GM21619 (cell line): Measurements from ENCODE around the gene ZNF57.
A peak's percentile ranks its signal among the peaks of the same experiment; 100 is the strongest.
"Not testable (repeated sequence)": the region's sequence is repeated elsewhere in the genome, so short reads cannot be mapped to it uniquely, and the experiment has no call there.

Experiments used
- ATAC-seq: cut with Tn5 transposase; IDR thresholded peaks from one replicate; pipeline ENCODE4 v1.9.1; 2021; ENCODE audit not compliant: unreplicated experiment

ZNF57 gene

DNA sequence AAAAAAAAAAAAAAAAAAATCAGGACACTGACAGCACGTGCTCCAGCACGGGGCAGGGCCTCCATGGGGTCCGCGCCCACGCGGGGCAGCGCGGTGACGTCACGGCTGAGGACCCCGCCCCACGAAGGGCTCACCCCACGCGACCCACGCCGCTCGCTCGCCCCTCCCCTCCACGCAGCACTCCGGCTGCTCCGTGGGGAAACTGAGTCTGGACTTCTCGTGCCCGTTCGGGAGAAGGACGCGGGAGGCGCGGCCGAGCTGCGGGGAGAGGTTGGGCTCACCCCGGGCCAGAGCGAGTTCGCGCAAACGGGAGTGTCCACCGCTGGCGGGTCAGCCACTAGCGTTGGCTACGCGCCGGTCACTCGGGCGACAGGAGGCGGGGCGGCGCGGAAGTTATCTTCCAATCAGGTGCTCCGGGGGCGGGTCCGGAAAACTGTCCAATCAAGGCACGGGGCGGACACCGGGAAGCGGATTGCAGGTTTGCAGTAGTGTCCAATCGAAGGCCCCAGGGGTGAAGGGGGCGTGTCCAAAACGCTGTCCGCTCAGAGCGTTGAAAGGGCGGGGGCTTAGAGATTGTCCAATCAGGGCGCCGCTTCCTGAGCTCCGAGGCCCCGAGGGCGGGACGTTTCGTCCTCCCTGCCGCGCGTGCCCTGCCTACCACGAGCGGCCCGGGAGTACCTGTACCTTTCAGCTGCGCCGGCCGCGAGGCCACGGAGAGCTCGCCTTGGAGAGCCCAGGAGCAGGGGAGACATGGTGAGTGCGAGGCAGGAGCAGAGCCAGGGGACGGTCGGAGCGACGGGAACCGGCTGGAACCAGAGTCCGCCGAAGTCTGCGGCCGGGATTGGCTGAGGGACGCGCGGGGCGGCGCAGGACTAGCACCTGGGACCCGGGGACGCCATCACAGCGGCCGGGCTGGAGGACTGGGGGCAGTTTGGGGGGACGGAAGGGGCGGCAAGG, at the start of gene ZNF57:
ZNF57 (plus strand) TSS at position 633 of the 957 bp plus-strand sequence; CDS start at position 751, 118 bp downstream.
- peak; percentile 94 for ATAC-seq

DNA sequence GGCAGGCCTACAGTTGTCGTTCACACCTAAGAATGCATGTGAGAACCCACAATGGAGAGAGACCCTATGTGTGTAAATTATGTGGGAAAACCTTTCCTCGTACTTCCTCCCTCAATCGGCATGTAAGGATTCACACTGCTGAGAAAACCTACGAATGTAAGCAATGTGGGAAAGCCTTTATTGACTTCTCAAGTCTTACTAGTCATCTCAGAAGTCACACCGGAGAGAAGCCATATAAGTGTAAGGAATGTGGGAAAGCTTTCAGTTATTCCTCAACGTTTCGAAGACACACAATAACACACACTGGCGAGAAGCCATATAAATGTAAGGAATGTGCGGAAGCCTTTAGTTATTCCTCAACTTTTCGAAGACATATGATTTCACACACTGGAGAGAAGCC, 48.1 kb upstream of the ZNF57 start:
- ATAC-seq: no peak

- ATAC-seq: no peak
Measured at GRCh38 chr19:2853015-2853606, 47.6 kb upstream of the ZNF57 start.

GRCh38 chr19:2854849-2855248, 45.9 kb upstream of the ZNF57 start:
- ATAC-seq: no peak

- ATAC-seq: no peak
Measured at GRCh38 chr19:2856457-2857050, 44.2 kb upstream of the ZNF57 start.

DNA sequence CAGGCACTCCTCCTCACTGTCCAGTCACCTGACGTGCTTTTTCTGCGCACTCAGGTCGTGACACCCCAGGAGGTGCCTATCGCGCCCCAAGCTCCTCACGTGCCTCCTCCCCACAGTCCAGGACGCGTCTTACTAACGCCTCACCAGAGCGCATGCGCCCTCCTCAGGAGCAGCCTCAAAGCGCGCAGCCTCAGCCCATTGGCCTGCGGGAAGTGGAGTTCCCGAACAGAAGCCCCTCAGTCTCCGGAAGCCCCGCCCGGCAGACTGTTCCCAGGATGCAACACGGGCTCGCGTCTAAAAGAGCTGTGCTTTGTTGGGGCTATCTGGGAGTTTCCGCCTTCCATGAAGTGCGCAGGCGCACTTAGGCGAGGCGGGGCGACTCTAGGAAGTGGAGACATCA, 41.9 kb upstream of the ZNF57 start:
- no peak for ATAC-seq

- ATAC-seq: no peak
Measured at GRCh38 chr19:2863816-2864215, 36.9 kb upstream of the ZNF57 start.

GRCh38 chr19:2865334-2866100, 35.2 kb upstream of the ZNF57 start:
- ATAC-seq: no peak

GRCh38 chr19:2866495-2867024, 34.2 kb upstream of the ZNF57 start:
- no peak for ATAC-seq

- no peak for ATAC-seq
Measured at GRCh38 chr19:2867025-2867991, 33.4 kb upstream of the ZNF57 start, which contains the start of gene ZNF556. Gene ZNF556 (plus strand): TSS chr19:2867335. CDS start chr19:2867422, 87 bp downstream.

DNA sequence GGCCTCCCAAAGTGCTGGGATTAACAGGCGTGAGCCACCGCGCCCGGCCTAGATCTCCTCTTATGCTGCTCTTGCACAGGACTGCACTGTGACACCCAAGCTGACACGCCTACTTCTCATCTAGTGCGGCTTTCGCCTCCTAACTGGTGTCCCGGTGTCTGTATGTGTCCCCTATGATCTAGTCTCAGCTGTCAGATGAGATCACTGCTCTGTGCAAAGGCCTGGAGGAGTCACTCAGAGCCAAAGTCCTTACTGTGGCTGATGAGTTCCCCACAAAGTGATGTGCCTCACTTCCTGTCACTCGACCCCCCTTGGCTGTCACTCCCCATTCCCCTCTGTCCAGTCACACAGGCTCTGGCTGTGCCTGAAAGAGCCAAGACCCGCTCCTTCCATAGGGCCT, 31.1 kb upstream of the ZNF57 start:
- no peak for ATAC-seq

DNA sequence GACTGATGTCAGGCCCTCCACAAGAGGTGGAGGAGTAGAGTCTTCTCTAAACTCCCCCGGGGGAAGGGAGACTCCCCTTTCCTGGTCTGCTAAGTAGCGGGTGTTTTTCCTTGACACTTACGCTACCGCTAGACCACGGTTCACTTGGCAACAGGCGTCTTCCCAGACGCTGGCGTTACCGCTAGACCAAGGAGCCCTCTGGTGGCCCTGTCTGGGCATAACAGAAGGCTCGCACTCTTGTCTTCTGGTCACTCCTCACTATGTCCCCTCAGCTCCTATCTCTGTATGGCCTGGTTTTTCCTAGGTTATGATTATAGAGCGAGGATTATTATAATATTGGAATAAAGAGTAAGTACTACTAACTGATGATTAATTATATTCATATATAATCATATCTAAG, 28.6 kb upstream of the ZNF57 start:
- ATAC-seq: not testable (repeated sequence)

DNA sequence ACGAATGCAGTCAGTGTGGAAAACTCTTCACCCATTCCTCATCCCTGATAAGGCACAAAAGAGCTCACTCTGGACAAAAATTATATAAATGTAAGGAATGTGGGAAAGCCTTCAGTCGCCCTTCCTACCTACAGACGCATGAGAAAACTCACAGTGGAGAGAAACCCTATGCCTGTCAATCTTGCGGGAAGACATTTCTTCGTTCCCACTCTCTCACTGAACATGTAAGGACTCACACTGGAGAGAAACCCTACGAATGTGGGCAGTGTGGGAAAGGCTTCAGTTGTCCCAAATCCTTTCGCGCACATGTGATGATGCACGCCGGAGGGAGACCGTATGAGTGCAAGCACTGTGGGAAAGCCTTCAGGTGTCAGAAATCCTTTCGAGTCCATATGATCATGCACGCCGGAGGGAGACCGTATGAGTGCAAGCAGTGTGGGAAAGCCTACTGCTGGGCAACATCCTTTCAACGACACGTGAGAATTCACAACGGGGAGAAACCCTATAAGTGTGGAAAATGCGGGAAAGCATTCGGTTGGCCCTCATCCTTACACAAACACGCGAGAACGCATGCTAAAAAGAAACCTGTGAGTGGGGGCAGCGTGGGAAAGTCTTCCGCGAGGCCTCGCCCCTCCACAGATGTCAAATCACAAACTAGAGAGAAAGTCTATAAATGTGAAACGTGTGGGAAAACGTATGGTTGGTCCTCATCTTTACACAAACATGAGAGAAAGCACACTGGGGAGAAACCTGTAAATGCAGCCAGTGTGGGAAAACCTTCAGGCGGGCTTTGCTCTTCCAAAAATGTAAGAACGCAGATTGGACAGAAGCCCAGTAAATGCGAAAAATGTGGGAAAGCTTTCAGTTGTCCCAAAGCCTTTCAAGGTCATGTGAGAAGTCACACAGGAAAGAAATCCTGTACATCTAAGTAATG, 23.1 kb upstream of the ZNF57 start:
- no peak for ATAC-seq

- ATAC-seq: no peak
Measured at GRCh38 chr19:2883686-2884439, 16.9 kb upstream of the ZNF57 start.

- ATAC-seq: no peak
Measured at GRCh38 chr19:2885736-2886135, 15.0 kb upstream of the ZNF57 start.

- no peak for ATAC-seq
Measured at GRCh38 chr19:2887391-2887914, 13.3 kb upstream of the ZNF57 start.

DNA sequence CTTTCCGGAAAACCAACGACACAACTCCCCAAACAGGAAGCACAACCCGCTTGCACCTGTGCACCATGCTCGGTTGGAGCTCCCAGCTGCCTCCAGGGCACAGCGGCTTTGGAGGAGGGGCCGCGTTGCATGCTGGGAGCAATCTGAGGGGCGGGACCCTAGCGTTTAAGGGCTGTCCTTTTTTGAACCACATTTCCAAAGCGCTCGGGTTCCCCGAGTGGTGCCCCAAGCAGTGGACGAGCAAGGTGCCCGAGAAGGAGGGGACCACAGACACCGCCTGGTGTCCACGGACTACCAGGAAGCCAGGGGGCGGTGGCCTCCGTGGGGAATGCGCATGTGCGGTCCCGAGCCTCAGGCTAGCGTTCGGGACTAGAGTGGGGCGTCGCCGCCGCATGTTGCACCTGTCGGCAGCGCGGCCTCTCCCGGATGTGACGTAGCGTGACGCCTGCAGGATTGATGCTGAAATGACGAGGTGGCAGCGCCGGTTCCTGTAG, 11.9 kb upstream of the ZNF57 start:
- no peak for ATAC-seq
